Measurements from ENCODE around the gene ADGRB3. TPM values are rescaled to one million over a fixed set of nuclear protein-coding genes. Genes with fewer than 3 reads are reported as not detected.

The ADGRB3 gene
- total and polyA plus RNA-seq, 10 of the 15 experiments (the other 5 are each of a cell fraction or from before 2014, with no cell fraction given): 0.03 to 0.06 TPM; not detected in 8

DNA sequence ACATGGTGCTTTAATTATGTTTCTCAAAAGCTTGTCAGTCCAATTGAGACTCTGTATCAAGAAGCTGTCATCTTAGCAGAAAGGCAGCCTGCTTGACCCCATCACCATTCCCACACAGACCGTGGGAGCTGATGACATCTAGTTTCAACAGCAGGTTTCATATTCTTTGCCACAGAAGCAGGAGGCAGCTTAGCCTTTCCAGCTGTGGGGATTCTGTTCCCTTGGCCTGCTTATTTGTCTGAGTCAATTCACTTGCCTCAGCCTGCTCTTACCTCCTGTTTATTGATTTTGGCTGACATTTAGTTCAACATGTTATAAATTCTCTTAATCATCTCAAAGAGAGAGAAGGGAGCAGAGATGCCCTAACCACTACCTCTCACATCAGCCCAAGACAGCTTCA, 527.7 kb downstream of the ADGRB3 start (continued):
- TF ChIP-seq E4F1 (IDR thresholded peaks at IDR 0.05; ENCODE audit: borderline replicate concordance, partially characterized antibody): no peak
- no peak for TF ChIP-seq TCF3 (IDR thresholded peaks at IDR 0.05; ENCODE audit: borderline replicate concordance, insufficient read depth, low read depth, low read length)
- TF ChIP-seq FOXM1 (IDR thresholded peaks at IDR 0.05; ENCODE audit: low read depth, low read length): no peak
- TF ChIP-seq ZNF592 (IDR thresholded peaks at IDR 0.05): no peak
- TF ChIP-seq NKRF (conservative IDR thresholded peaks at IDR 0.05): no peak
- no peak for TF ChIP-seq MTA2 (IDR thresholded peaks at IDR 0.05; ENCODE audit: low read depth)
- TF ChIP-seq ZNF207 (IDR thresholded peaks at IDR 0.05; ENCODE audit: borderline replicate concordance): no peak
- TF ChIP-seq DPF2 (IDR thresholded peaks at IDR 0.05): no peak
